Mesothelial cell of epicardium (in vitro differentiated cells): ENCODE data around the gene PDIA5. TPM values are rescaled to one million over a fixed set of nuclear protein-coding genes. Genes with fewer than 3 reads are reported as not detected.

Source experiments
- DNase-seq, 2 experiments: peaks; one replicate each; pipeline ENCODE4 v3.0.0; 2021; ENCODE audit warnings: low spot score in 2 of 2; ENCODE audit not compliant: unreplicated experiment in 2 of 2
- H3K27ac Mint-ChIP-seq: 2 replicates; pipeline ENCODE4 v1.8.0; 2021; ENCODE audit warnings: mixed read lengths
- H3K27me3 Mint-ChIP-seq: 2 replicates; pipeline ENCODE4 v1.8.0; 2021; ENCODE audit warnings: low read depth, mixed read lengths
- H3K36me3 Mint-ChIP-seq: 2 replicates; pipeline ENCODE4 v1.8.0; 2021; ENCODE audit warnings: mixed read lengths
- H3K4me1 Mint-ChIP-seq: 2 replicates; pipeline ENCODE4 v1.8.0; 2021; ENCODE audit warnings: mixed read lengths
- H3K4me3 Mint-ChIP-seq: 2 replicates; pipeline ENCODE4 v1.8.0; 2021; ENCODE audit warnings: mild to moderate bottlenecking, moderate library complexity, mixed read lengths
- H3K9me3 Mint-ChIP-seq: 2 replicates; pipeline ENCODE4 v1.8.0; 2021; ENCODE audit warnings: mixed read lengths
- total RNA-seq: library from RNA; stranded (reverse); gene quantifications from 3 replicates; pipeline ENCODE4 v1.2.1, GENCODE V29; 2021
- TF ChIP-seq, protein P1 (sequence below): fragments of 200-600 bp; sonication (generic); IDR thresholded peaks from one replicate; pipeline ENCODE4 v1.5.0; 2021; ENCODE audit warnings: antibody characterized with exemption; ENCODE audit not compliant: unreplicated experiment

Gene PDIA5
- total RNA-seq, 1 donor from 2014 or later: 19.1 TPM

DNA sequence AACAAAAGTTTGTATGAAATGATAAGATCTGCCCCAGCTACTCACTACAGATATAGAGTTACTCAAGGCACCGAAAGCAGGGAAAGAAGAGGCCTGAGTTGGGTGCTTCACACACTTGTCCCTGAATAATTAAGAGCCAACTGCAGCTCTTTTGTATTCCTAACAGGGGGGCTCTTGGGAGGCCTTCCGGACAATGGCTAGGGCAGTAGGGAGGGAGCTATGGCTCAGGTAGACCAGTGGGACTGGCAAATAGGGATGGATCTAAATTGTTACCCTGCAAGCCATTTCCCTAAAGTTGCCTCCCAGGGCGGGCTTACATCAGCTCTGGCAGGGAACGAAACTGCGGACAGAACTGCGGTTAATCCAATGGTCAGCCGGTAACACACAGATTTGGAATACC, 45.4 kb upstream of the PDIA5 start:
- peaks cover 3% of the 10 kb centered on the region for H3K9me3 Mint-ChIP-seq
- H3K36me3 Mint-ChIP-seq: no peaks in the 10 kb centered on the region
- H3K4me1 Mint-ChIP-seq: peaks cover 4% of the 10 kb centered on the region
- no peak for DNase-seq
- peaks cover 84% of the 10 kb centered on the region for H3K27me3 Mint-ChIP-seq
- no peak overlapping the region for H3K27ac Mint-ChIP-seq
- no peak overlapping the region for H3K4me3 Mint-ChIP-seq
- TF ChIP-seq, protein P1, sequence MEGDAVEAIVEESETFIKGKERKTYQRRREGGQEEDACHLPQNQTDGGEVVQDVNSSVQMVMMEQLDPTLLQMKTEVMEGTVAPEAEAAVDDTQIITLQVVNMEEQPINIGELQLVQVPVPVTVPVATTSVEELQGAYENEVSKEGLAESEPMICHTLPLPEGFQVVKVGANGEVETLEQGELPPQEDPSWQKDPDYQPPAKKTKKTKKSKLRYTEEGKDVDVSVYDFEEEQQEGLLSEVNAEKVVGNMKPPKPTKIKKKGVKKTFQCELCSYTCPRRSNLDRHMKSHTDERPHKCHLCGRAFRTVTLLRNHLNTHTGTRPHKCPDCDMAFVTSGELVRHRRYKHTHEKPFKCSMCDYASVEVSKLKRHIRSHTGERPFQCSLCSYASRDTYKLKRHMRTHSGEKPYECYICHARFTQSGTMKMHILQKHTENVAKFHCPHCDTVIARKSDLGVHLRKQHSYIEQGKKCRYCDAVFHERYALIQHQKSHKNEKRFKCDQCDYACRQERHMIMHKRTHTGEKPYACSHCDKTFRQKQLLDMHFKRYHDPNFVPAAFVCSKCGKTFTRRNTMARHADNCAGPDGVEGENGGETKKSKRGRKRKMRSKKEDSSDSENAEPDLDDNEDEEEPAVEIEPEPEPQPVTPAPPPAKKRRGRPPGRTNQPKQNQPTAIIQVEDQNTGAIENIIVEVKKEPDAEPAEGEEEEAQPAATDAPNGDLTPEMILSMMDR: no peak

DNA sequence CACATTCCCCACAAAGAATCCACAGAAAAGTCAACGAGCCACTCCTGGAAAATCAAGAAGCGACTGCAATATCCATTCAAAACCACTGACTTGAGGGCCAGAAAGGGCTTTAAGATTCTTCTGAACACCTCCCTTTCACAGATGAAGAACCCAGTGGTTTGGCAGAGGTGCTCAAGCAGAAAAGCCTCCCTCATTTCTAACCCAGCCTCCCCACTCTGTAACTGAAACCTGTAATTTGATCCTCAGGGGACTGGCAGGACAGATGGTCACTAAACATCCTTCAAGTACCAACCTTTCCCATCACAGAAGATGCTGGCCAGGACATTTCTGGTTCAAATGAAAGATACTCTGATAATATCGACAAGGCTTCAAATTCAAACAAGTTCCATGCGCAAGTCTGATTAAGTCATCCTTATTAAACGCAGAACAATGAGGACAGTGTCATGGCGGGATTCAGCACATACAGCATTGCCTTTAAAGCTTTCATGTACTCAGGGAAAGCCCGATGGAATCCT, 44.8 kb upstream of the PDIA5 start:
- H3K4me1 Mint-ChIP-seq: peaks cover 10% of the 10 kb centered on the region
- no peaks in the 10 kb centered on the region for H3K36me3 Mint-ChIP-seq
- peaks cover 90% of the 10 kb centered on the region for H3K27me3 Mint-ChIP-seq
- DNase-seq: no peak
- H3K9me3 Mint-ChIP-seq: peaks cover 3% of the 10 kb centered on the region
- no peak overlapping the region for H3K4me3 Mint-ChIP-seq
- TF ChIP-seq, protein P1: no peak
- H3K27ac Mint-ChIP-seq: no peak overlapping the region

DNA sequence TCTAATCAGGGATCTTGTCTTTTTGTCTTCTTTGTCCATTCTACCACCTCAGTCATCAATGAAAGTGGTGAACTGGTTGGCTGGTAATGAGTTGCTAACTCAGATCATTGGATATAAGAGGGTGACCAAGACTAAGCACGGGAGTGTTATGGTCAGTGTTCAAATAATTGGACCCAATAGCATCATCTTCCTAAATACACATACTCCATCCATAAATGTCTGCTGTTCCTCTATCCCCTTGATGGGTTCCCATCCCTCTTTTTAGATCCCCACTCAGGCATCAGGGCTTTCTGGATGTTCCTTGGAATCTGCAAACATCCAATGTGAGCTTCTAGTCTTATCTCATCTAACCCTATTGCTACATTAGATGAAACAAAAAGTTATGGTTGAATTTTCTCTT, 42.8 kb upstream of the PDIA5 start:
- Mint-ChIP-seq H3K27me3 (peaks cover 86% of the 10 kb centered on the region), H3K9me3 (peaks cover 3% of the 10 kb centered on the region), H3K36me3 (no peaks in the 10 kb centered on the region), H3K4me1 (peaks cover 20% of the 10 kb centered on the region), H3K27ac (no peak overlapping the region), H3K4me3 (no peak overlapping the region)
- DNase-seq: no peak
- TF ChIP-seq, protein P1: no peak

DNA sequence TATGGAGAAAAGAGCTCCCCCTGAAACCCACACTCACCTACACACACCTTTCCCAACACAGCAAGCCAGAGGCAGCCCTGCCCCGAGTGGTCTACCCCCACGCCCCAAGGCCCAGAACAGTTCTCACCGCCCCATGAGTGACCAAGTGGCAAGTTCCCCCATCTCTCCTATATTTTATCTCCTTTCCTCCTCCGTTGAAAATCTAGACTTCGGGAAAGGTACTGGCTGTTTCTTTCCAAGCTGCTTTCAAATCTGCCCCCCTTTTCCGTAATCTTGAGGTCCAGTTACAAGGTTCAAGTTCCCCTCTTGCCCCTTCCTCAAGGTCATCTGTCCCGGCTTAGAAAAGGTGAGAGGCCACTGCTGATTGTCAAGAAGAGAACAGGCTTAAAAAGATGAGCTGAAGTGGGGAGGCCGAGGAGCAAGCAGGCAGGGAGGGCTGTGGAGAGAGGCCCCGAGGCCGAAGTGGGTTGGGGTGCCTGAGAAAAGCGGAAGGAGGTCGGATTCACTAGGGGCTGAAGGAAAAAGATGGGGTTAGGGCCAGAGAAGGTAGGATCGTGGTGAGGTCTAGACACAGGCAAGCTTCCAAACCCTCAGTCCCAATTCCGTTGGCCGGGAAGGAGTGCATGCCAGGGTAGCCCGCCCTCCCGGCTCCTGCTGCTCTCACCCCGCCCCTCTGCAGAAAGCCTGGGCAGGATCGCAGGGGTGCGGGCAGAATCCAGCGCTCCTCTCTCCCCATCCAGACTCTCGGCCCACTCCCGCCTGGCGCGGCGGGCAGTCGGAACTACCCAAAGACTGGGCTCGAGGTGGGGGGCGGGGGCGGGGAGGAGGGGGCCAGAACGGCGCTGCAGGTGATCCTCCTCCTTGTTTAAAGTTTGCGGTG, 40.9 kb upstream of the PDIA5 start:
- Mint-ChIP-seq H3K27me3 (peaks cover 88% of the 10 kb centered on the region), H3K36me3 (no peaks in the 10 kb centered on the region), H3K4me3 (peak overlapping the region; percentile 69), H3K4me1 (peaks cover 20% of the 10 kb centered on the region), H3K27ac (no peak overlapping the region), H3K9me3 (peaks cover 3% of the 10 kb centered on the region)
- peak in 1 of 2 experiments; percentile 39 for DNase-seq
- TF ChIP-seq, protein P1: no peak

DNA sequence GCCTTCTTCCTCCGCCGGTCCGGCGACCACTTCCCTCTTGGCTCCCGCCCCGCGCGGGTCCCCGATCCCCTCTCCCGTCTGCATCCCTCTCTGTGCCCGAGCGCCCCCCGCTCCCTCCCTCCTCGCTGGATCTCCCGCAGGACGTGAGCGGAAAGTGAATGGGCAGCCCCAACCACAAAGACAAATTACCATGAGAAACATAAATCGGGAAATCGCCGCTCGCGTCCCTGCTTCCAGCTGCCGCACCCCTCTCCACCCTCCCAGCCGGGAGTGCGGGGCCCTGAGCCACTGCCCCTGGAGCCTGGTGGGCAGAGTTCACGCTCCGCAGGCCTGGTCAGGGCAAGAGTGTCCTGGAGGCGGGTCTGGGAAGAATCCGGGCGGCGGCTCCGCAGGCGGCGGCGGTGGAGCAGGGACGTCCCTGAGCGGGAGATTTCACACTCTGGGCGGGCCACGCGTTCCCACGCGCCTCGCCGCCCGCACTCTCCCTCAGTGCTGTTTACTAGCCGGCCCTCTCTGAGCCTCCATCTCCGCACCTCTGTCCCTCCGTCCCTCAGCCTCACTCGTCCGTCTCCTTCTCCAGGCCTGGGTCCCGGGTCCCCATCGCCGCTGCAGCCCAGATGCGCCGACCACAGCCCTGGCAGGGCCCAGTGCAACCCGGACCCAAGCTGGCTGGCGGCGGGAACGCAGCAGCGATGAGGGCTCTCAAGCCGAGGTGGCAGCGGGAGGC, 40.1 kb upstream of the PDIA5 start:
- Mint-ChIP-seq H3K9me3 (peaks cover 3% of the 10 kb centered on the region), H3K27me3 (peaks cover 79% of the 10 kb centered on the region), H3K27ac (no peak overlapping the region), H3K36me3 (no peaks in the 10 kb centered on the region), H3K4me3 (peak overlapping the region; percentile 69), H3K4me1 (peaks cover 20% of the 10 kb centered on the region)
- DNase-seq: peak in 1 of 2 experiments; percentile 51
- TF ChIP-seq, protein P1: no peak
